ENCODE measurements around the gene HMGA1.

The HMGA1 gene

DNA sequence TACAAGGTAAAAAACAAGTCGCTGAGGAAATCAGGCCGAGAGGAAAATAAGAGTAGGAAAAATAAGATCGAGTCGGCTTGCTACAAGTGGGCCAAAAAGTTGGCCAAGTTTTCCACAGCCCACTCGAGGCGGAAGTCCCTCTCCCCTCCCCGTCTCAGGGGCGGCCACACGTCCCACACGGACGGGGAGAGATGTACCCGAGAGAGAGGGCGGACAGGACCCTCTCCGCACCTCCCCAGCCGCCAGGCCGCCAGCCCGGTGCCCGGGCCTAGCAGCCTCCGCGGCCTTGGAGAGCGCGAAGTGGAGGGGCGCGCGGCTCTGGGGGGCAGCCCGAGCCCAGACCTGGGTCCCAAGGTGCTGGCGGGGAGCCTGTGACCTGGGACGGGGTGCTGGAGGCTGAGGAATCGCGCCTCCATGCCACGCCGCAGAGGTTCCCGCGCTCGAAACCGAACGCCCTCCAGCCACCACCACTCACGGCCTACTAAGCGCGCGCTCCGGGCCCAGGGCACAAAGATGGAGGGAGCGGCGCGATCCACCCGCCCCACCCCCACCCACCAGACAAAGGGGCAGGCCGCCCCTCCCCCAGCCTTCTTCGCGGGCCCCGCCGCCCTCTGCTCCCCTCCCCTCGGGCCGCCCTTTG, 1.9 kb upstream of the HMGA1 start:
- TF ChIP-seq, protein P1, sequence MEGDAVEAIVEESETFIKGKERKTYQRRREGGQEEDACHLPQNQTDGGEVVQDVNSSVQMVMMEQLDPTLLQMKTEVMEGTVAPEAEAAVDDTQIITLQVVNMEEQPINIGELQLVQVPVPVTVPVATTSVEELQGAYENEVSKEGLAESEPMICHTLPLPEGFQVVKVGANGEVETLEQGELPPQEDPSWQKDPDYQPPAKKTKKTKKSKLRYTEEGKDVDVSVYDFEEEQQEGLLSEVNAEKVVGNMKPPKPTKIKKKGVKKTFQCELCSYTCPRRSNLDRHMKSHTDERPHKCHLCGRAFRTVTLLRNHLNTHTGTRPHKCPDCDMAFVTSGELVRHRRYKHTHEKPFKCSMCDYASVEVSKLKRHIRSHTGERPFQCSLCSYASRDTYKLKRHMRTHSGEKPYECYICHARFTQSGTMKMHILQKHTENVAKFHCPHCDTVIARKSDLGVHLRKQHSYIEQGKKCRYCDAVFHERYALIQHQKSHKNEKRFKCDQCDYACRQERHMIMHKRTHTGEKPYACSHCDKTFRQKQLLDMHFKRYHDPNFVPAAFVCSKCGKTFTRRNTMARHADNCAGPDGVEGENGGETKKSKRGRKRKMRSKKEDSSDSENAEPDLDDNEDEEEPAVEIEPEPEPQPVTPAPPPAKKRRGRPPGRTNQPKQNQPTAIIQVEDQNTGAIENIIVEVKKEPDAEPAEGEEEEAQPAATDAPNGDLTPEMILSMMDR (IDR thresholded peaks at IDR 0.05), result no peak

DNA sequence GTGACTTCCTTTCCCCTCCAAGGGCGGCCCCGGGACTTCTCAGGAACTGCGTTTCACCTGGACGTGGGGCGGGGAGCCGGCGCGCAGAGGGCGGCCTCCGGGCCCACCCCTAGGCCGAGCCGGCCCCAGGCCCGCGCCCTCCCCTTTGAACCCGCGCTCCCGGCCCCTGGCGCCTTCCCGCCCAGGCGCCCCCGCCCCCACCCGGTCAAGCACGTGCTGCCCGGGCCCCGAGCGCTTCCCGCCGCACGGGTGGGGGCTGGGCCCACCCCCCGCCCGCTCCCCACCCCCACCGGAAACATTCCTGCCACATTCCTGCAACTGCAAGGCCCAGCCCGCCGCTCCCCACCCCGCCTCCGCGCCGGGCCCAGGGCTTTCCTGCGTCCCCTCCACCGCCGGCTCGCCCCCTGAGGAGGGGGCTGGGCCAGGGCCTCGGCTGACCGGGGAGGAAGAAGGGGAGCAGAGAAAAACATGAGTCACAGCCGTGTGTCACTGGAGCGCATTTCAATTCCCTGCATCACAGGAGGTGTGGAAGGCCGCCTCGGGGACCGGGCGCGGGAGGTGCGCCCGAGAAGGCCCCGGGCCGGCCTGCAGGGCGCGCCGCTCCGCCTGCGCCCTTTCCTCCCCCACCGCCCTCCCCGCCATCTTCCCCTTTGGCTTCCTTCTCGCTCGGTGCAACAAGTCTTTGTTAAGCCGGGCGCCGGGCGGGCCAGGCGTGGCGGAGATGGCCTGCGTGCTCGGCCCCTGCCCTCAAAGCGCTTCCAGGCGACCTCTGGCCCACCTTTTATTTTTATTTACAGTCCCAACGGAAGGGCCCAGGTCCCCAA, 1.2 kb upstream of the HMGA1 start:
- TF ChIP-seq, protein P1 (IDR thresholded peaks at IDR 0.05), result no peak

DNA sequence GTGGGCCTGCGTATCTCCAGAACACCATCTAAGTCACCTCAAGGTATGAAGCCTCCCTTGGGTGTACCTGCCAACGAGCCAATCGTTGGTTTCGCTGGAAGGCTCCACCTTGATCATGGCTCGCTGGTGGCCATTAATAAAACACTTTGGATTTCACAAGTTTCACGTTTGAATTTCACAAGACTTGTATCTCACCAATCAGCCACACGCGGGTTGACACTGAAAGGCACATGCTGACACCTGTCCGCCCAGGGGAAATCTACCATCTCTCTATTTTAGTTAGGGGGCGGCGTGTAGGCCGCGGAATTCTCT, 586 bp upstream of the HMGA1 start:
- TF ChIP-seq, protein P1 (IDR thresholded peaks at IDR 0.05), result no peak

DNA sequence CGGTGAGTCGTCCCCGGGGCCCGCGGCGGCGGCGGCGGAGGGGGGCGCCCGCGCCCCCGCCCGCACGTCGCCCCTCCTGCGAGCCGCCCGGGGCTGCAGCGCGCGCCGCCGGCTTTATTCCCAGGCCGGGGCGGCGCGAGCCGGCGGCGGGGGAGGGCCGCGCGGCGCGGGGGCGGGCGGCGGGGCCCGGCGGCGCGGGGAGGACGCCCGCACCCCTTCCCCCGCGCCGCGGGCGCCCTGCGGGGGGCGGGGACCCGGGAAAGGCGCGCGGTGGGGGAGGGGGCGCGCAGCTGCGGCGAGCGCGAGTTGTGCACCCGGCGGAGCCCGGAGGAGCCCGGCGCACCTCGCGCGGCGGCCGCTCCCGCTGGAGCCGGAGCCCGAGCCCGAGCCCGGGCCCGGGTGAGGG, 646 bp downstream of the HMGA1 start:
- TF ChIP-seq, protein P1 (IDR thresholded peaks at IDR 0.05), result no peak

DNA sequence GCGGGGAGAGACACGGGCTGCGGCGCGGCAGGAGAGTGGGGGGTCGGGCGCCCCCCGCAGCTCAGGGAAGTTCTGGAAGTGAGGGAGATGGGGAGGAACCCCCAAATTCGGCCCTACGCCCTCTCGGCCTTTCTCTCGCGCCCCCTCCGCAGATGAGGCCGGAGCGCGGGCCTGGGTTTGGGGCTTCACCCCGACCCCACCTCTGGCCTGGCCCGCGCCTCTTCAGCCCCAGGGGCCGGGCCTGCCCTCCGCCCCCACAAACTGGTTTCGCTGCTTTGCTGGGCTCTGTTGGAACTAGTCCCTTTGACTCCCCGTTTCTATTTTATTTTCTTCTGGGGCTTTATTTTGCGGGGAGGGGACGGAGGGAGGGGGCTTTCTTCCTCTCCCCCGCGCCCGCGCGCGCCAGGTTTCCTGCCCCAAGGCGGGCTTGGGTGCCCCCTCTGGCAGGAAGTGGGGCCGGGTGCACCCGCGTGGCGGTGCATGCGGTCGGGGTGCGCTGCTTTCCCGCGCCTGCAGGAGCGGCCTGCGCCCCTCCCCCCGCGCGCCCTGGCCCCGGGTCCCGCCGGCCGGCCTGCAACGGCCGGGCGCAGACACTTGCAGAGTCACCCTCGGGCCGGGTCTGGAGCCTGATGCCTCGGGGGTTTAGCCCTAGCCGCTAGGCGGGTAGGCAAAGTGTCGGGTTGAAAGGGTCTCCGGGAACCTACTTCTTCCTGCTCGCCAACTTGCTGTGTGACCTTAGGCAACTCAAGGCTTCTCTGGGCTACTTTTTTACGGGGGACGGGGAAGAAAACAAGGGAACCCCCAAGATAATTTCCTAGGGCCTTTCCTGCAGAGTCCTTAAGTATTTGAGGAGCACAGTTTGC, 1.3 kb downstream of the HMGA1 start:
- TF ChIP-seq, protein P1 (IDR thresholded peaks at IDR 0.05), result no peak; the same call in 1 of the 2 replicates

DNA sequence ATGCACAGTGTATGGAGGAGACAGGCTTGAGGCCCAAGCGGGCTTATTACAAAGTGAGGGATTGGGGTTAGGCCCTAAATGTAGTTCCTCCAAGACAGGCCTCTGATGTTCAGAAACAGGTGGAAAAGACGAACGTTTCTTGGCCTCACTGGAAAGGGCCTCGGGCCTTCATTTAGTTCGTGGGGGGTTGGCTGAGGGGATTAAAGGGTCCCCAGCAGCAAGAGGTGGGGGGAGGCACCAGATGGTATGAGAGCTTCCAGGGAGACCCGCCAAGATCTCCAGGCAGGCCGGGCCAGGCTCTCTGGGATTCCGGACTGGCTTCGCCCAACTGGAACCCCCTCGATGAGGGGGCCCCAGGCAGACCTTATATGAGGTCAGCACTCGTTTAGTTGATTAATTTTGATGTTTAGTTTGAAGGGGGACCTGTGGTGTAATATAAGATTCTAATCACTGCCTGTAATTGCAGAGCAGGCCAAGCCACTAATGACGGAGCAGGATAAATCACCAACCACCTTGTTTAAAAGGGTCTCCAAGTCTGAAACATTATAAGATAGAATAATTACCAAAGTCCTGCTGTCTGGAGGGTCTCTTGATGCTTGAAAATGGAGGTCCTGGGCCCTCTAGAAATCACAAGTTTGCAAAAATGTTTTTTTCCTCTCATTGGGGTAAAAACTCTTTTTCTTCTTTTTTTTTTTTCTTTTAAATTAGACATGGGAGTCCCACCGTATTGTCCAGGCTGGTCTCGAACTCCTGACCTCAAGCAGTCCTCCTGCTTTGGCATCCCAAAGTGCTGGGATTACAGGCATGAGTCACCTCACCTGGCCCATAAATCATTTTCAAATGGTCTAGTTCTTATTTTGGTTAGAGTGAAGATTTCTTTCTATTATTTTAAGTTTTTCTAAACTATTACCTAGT, 2.2 kb downstream of the HMGA1 start:
- TF ChIP-seq, protein P1 (IDR thresholded peaks at IDR 0.05), result no peak

DNA sequence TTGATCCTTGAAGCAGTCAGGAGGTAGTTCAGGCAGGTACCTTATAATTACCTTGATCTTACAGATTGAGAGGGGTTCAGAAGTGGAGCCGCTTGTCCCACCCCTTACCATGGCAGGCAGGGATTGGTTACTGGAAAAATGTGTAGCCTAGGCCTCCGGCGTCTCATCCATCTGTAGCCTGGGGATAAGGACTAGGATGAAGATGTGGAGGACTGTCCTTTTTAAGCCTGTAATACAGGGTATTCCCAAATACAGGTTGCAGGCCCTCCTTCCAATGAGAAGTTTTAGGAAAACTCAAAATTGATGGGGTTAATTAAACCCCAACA, 2.8 kb downstream of the HMGA1 start:
- TF ChIP-seq, protein P1 (IDR thresholded peaks at IDR 0.05), result no peak
